Right lobe of liver (tissue), 4 donors: ENCODE results near the gene RNF25.

Source experiments
- POLR2A ChIP-seq: fragments of 450-650 bp; IDR thresholded peaks from one replicate; pipeline ENCODE4 v1.6.1; 2017; ENCODE audit warnings: antibody characterized with exemption, mild to moderate bottlenecking
- TF ChIP-seq, protein P1 (sequence below), 4 donors: fragments of 200-600 bp in 3 of 4; fragments of 450-650 bp in 1 of 4; IDR thresholded peaks; one replicate each; pipeline versions ENCODE4 v1.5.1 to v1.8.0; 2016 to 2022; ENCODE audit warnings: antibody characterized with exemption in 4 of 4, mild to moderate bottlenecking in 2 of 4
- donor health status: DM: no; HTN: no; CAD: no.
- donor health status: DM: no; HTN: no; CAD: no.
- donor health status: DM: no; HTN: yes; CAD: no.

GRCh38 chr2:218659988-218660358 lies 11.8 kb downstream of the RNF25 start:
- TF ChIP-seq, protein P1, sequence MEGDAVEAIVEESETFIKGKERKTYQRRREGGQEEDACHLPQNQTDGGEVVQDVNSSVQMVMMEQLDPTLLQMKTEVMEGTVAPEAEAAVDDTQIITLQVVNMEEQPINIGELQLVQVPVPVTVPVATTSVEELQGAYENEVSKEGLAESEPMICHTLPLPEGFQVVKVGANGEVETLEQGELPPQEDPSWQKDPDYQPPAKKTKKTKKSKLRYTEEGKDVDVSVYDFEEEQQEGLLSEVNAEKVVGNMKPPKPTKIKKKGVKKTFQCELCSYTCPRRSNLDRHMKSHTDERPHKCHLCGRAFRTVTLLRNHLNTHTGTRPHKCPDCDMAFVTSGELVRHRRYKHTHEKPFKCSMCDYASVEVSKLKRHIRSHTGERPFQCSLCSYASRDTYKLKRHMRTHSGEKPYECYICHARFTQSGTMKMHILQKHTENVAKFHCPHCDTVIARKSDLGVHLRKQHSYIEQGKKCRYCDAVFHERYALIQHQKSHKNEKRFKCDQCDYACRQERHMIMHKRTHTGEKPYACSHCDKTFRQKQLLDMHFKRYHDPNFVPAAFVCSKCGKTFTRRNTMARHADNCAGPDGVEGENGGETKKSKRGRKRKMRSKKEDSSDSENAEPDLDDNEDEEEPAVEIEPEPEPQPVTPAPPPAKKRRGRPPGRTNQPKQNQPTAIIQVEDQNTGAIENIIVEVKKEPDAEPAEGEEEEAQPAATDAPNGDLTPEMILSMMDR (IDR thresholded peaks at IDR 0.05) = no peak
- no peak for TF ChIP-seq POLR2A
